T-helper 17 cell (primary cell): Measurements from ENCODE around the gene DLEC1. TPM values are rescaled to one million over a fixed set of nuclear protein-coding genes. Genes with fewer than 3 reads are reported as not detected.

Experiments
- ATAC-seq: fragments of 150-1000 bp; cut with Tn5 transposase; 2 replicates; pipeline ENCODE4 v1.10.0; 2021; ENCODE audit warnings: mild to moderate bottlenecking, moderate library complexity
- DNase-seq, 3 donors: peaks; one replicate each; pipeline versions ENCODE4 v3.0.0 to v3.0.0-alpha.2; 2020 to 2021
- H3K9me3 ChIP-seq: one replicate; pipeline ENCODE4 v1.7.0; 2013; ENCODE audit warnings: low read length, mild to moderate bottlenecking; ENCODE audit not compliant: control insufficient read depth, poor library complexity, severe bottlenecking
- H3K27ac Mint-ChIP-seq: one replicate; pipeline ENCODE4 v1.8.0; 2022; ENCODE audit warnings: mild to moderate bottlenecking, moderate library complexity, mixed read lengths
- H3K27me3 Mint-ChIP-seq: one replicate; pipeline ENCODE4 v1.8.0; 2022; ENCODE audit warnings: mixed read lengths
- H3K36me3 Mint-ChIP-seq: one replicate; pipeline ENCODE4 v1.8.0; 2022; ENCODE audit warnings: low read depth, mixed read lengths
- H3K4me1 Mint-ChIP-seq: one replicate; pipeline ENCODE4 v1.8.0; 2022; ENCODE audit warnings: mild to moderate bottlenecking, mixed read lengths
- H3K4me3 Mint-ChIP-seq: one replicate; pipeline ENCODE4 v1.8.0; 2022; ENCODE audit warnings: mild to moderate bottlenecking, moderate library complexity, mixed read lengths
- total RNA-seq, 4 donors: library from RNA in 2 of 4; stranded (reverse) in 2 of 4; gene quantifications; one replicate each; pipeline ENCODE4 v1.2.3 and lab custom pipeline; 2022 to 2026

Gene DLEC1
- total RNA-seq, 2 donors from 2014 or later = 8.6 to 16.3 TPM

GRCh38 chr3:38163841-38164642, 125.0 kb downstream of the DLEC1 start:
- H3K36me3 Mint-ChIP-seq = no peaks in the 10 kb centered on the region
- no peaks in the 10 kb centered on the region for H3K9me3 ChIP-seq
- H3K27me3 Mint-ChIP-seq = no peaks in the 10 kb centered on the region
- H3K4me1 Mint-ChIP-seq = peaks cover 30% of the 10 kb centered on the region
- DNase-seq = no peak
- H3K27ac Mint-ChIP-seq = peak overlapping the region; percentile 99
- ATAC-seq = no peak
- peak overlapping the region; percentile 95 for H3K4me3 Mint-ChIP-seq

GRCh38 chr3:38164643-38164951, 125.6 kb downstream of the DLEC1 start:
- Mint-ChIP-seq H3K36me3 (no peaks in the 10 kb centered on the region), H3K4me1 (peaks cover 35% of the 10 kb centered on the region), H3K27ac (peak overlapping the region; percentile 99), H3K27me3 (no peaks in the 10 kb centered on the region), H3K4me3 (peak overlapping the region; percentile 95)
- ATAC-seq (peak; percentile 25), DNase-seq (no peak)
- no peaks in the 10 kb centered on the region for H3K9me3 ChIP-seq

- Mint-ChIP-seq H3K4me3 (peak within 1 kb of the TSS; percentile 95), H3K27ac (peak within 1 kb of the TSS; percentile 99), H3K4me1 (peaks cover 36% of the 10 kb centered on the region), H3K36me3 (no peaks in the 10 kb centered on the region), H3K27me3 (no peaks in the 10 kb centered on the region)
- H3K9me3 ChIP-seq = no peaks in the 10 kb centered on the region
- DNase-seq (peak; percentile 91 to 92 (median 91)), ATAC-seq (peak; percentile 92)
Observed at GRCh38 chr3:38164952-38165721, 126.1 kb downstream of the DLEC1 start, which contains the start of gene OXSR1. TSS of gene OXSR1 (plus strand) at chr3:38165537. CDS start at chr3:38165877, 340 bp downstream.

GRCh38 chr3:38165722-38166387, 126.8 kb downstream of the DLEC1 start:
- Mint-ChIP-seq H3K4me1 (peaks cover 42% of the 10 kb centered on the region), H3K4me3 (peak overlapping the region; percentile 95), H3K27ac (peak overlapping the region; percentile 99), H3K36me3 (no peaks in the 10 kb centered on the region), H3K27me3 (no peaks in the 10 kb centered on the region)
- no peaks in the 10 kb centered on the region for H3K9me3 ChIP-seq
- peak in 1 of 3 donors; percentile 28 for DNase-seq
- ATAC-seq = no peak

GRCh38 chr3:38167591-38167990, 128.6 kb downstream of the DLEC1 start:
- H3K4me3 Mint-ChIP-seq = peak overlapping the region; percentile 67
- DNase-seq (no peak), ATAC-seq (no peak)
- peaks cover 53% of the 10 kb centered on the region for H3K4me1 Mint-ChIP-seq
- no peaks in the 10 kb centered on the region for H3K36me3 Mint-ChIP-seq
- peak overlapping the region; percentile 99 for H3K27ac Mint-ChIP-seq
- H3K27me3 Mint-ChIP-seq = no peaks in the 10 kb centered on the region
- no peaks in the 10 kb centered on the region for H3K9me3 ChIP-seq

GRCh38 chr3:38168151-38169026, 129.4 kb downstream of the DLEC1 start:
- peaks cover 59% of the 10 kb centered on the region for H3K4me1 Mint-ChIP-seq
- no peaks in the 10 kb centered on the region for H3K36me3 Mint-ChIP-seq
- peak overlapping the region; percentile 57 for H3K4me3 Mint-ChIP-seq
- ATAC-seq (no peak), DNase-seq (no peak)
- peak overlapping the region; percentile 99 for H3K27ac Mint-ChIP-seq
- H3K9me3 ChIP-seq = no peaks in the 10 kb centered on the region
- H3K27me3 Mint-ChIP-seq = no peaks in the 10 kb centered on the region

- DNase-seq (no peak), ATAC-seq (no peak)
- H3K27ac Mint-ChIP-seq = peak overlapping the region; percentile 62
- H3K4me3 Mint-ChIP-seq = no peak overlapping the region
- H3K4me1 Mint-ChIP-seq = peaks cover 65% of the 10 kb centered on the region
- no peaks in the 10 kb centered on the region for H3K36me3 Mint-ChIP-seq
- no peaks in the 10 kb centered on the region for H3K27me3 Mint-ChIP-seq
- H3K9me3 ChIP-seq = no peaks in the 10 kb centered on the region
Observed at GRCh38 chr3:38169027-38169317, 130.0 kb downstream of the DLEC1 start.

- H3K9me3 ChIP-seq = no peaks in the 10 kb centered on the region
- Mint-ChIP-seq H3K27me3 (no peaks in the 10 kb centered on the region), H3K27ac (peak overlapping the region; percentile 14), H3K4me1 (peaks cover 70% of the 10 kb centered on the region), H3K4me3 (no peak overlapping the region), H3K36me3 (no peaks in the 10 kb centered on the region)
- DNase-seq = no peak
- no peak for ATAC-seq
Observed at GRCh38 chr3:38170722-38171121, 131.7 kb downstream of the DLEC1 start.

GRCh38 chr3:38171622-38172021, 132.6 kb downstream of the DLEC1 start:
- Mint-ChIP-seq H3K27me3 (no peaks in the 10 kb centered on the region), H3K4me3 (peak overlapping the region; percentile 15), H3K36me3 (no peaks in the 10 kb centered on the region), H3K4me1 (peaks cover 66% of the 10 kb centered on the region), H3K27ac (no peak overlapping the region)
- DNase-seq (no peak), ATAC-seq (no peak)
- H3K9me3 ChIP-seq = no peaks in the 10 kb centered on the region

Other genes starting within 250 kb of the DLEC1 start
- 10 to 100 TPM in 1 of 2 donors, 1 to 10 TPM in 1; 2.2 to 48.0 TPM for gene CTDSPL, start 177.3 kb upstream of the DLEC1 start, total RNA-seq
- gene VILL, start 48.4 kb upstream of the DLEC1 start, total RNA-seq = 10 to 100 TPM; 21.6 to 30.1 TPM
- gene PLCD1, start 9.6 kb upstream of the DLEC1 start, total RNA-seq = 10 to 100 TPM; 61.8 to 67.1 TPM
- gene ACAA1, start 97.9 kb downstream of the DLEC1 start, total RNA-seq = 10 to 100 TPM; 78.2 to 79.3 TPM
- gene MYD88, start 99.5 kb downstream of the DLEC1 start, total RNA-seq = 10 to 100 TPM; 44.0 to 45.5 TPM
- gene OXSR1, start 126.3 kb downstream of the DLEC1 start, total RNA-seq = 10 to 100 TPM; 39.8 to 51.9 TPM
- gene SLC22A13, start 226.6 kb downstream of the DLEC1 start, total RNA-seq = under 1 TPM; 0.23 to 0.32 TPM
- under 1 TPM in 1 of 2 donors, not detected in 1; 0.23 TPM for gene SLC22A14, start 243.1 kb downstream of the DLEC1 start, total RNA-seq